WTC11 (cell line): ENCODE data around the gene MDH2. TPM values are rescaled to one million over a fixed set of nuclear protein-coding genes. Genes with fewer than 3 reads are reported as not detected.
"Not testable (repeated sequence)": the region's sequence is repeated elsewhere in the genome, so short reads cannot be mapped to it uniquely, and the experiment has no call there.

Source experiments
- ATAC-seq: fragments of 200-7000 bp; cut with Tn5 transposase; 2 replicates; pipeline ENCODE4 v1.10.0; 2021; ENCODE audit warnings: mild to moderate bottlenecking, moderate library complexity
- CTCF ChIA-PET: fragments of 300-600 bp; sonication (Branson Sonifier 250); formaldehyde crosslinking; loops from one replicate; lab custom pipeline; 2021; ENCODE audit warnings: antibody characterized with exemption; lab: Charles Lee
- POLR2A ChIA-PET: fragments of 350-600 bp; sonication (Branson Sonifier 250); formaldehyde crosslinking; loops from one replicate; lab custom pipeline; 2021; ENCODE audit warnings: antibody characterized with exemption; lab: Charles Lee
- DNase-seq: peaks from one replicate; pipeline ENCODE4 v3.0.0; 2021; ENCODE audit warnings: low spot score
- H3K27ac Mint-ChIP-seq: 2 replicates; pipeline ENCODE4 v1.8.0; 2021; ENCODE audit warnings: mixed read lengths
- H3K27me3 Mint-ChIP-seq: 2 replicates; pipeline ENCODE4 v1.8.0; 2021; ENCODE audit warnings: low read depth, mild to moderate bottlenecking, moderate library complexity, mixed read lengths
- H3K36me3 Mint-ChIP-seq: 2 replicates; pipeline ENCODE4 v1.8.0; 2021; ENCODE audit warnings: mixed read lengths
- H3K4me1 Mint-ChIP-seq: 2 replicates; pipeline ENCODE4 v1.8.0; 2022; ENCODE audit warnings: mixed read lengths
- H3K4me3 Mint-ChIP-seq: 2 replicates; pipeline ENCODE4 v1.8.0; 2021; ENCODE audit warnings: mild to moderate bottlenecking, moderate library complexity, mixed read lengths
- H3K9me3 Mint-ChIP-seq: 2 replicates; pipeline ENCODE4 v1.8.0; 2021; ENCODE audit warnings: mixed read lengths
- ATF1 ChIP-seq: sonication (generic); formaldehyde crosslinking; IDR thresholded peaks from 2 replicates; pipeline ENCODE4 v1.8.1; 2023; ENCODE audit warnings: mild to moderate bottlenecking, moderate library complexity, missing genetic modification reagents
- ETV6 ChIP-seq: sonication (generic); formaldehyde crosslinking; IDR thresholded peaks from 2 replicates; pipeline ENCODE4 v1.8.1; 2022; ENCODE audit warnings: mild to moderate bottlenecking, missing genetic modification reagents
- FOXP1 ChIP-seq: sonication (generic); formaldehyde crosslinking; IDR thresholded peaks from 2 replicates; pipeline ENCODE4 v1.8.0; 2022; ENCODE audit warnings: missing genetic modification reagents, mild to moderate bottlenecking, moderate library complexity, borderline replicate concordance
- GABPB1 ChIP-seq: sonication (generic); formaldehyde crosslinking; IDR thresholded peaks from 2 replicates; pipeline ENCODE4 v1.8.1; 2023; ENCODE audit warnings: mild to moderate bottlenecking, missing genetic modification reagents
- GRHL2 ChIP-seq: fragments of 250-450 bp; sonication (Bioruptor Pico); IDR thresholded peaks from 2 replicates; pipeline ENCODE4 v1.8.0; 2022; ENCODE audit warnings: mild to moderate bottlenecking, moderate library complexity; ENCODE audit not compliant: insufficient replicate concordance, severe bottlenecking
- JAZF1 ChIP-seq: fragments of 250-450 bp; sonication (Bioruptor Pico); IDR thresholded peaks from 2 replicates; pipeline ENCODE4 v1.9.0; 2021; ENCODE audit warnings: moderate library complexity, mild to moderate bottlenecking, inconsistent platforms
- TCF7 ChIP-seq: sonication (generic); formaldehyde crosslinking; IDR thresholded peaks from 2 replicates; pipeline ENCODE4 v1.8.0; 2022; ENCODE audit warnings: mild to moderate bottlenecking, low read depth, missing genetic modification reagents, moderate library complexity
- TP53 ChIP-seq: sonication (generic); formaldehyde crosslinking; IDR thresholded peaks from 2 replicates; pipeline ENCODE4 v1.8.1; 2023; ENCODE audit warnings: mild to moderate bottlenecking, missing genetic modification reagents
- ZNF263 ChIP-seq: sonication (generic); formaldehyde crosslinking; IDR thresholded peaks from 2 replicates; pipeline ENCODE4 v1.8.1; 2022; ENCODE audit warnings: low read depth, mild to moderate bottlenecking, moderate library complexity, missing genetic modification reagents
- total RNA-seq: library from RNA; stranded (reverse); gene quantifications from 3 replicates; pipeline ENCODE4 v1.2.3, GENCODE V29; 2021
- TF ChIP-seq, protein P1 (sequence below): sonication (generic); formaldehyde crosslinking; IDR thresholded peaks from 2 replicates; pipeline ENCODE4 v1.8.1; 2023; ENCODE audit warnings: mild to moderate bottlenecking, missing genetic modification reagents, moderate library complexity
- TF ChIP-seq, protein P2 (sequence below): sonication (generic); formaldehyde crosslinking; IDR thresholded peaks from 2 replicates; pipeline ENCODE4 v1.8.1; 2023; ENCODE audit warnings: mild to moderate bottlenecking, missing genetic modification reagents

The MDH2 gene
- total RNA-seq, 1 experiment from 2014 or later = 333 TPM

DNA sequence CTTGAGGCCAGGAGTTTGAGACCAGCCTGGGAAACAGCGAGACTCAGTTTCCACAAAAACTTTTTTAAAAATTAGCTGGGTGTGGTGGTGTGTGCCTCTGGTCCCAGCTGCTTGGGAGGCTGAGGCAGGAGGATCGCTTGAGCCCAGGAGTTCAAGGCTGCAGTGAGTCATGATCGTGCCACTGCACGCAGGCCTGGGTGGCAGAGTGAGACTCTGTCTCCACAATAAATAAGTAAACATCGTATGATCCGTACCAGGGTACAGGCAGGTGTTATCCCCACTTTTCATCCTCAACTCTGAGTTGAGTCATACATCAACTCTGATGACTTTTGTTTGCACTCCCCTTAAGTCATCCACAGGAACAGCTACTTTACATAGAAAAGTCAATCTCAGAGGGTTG lies 58.2 kb downstream of the MDH2 start:
- H3K4me1 Mint-ChIP-seq, H3K9me3 Mint-ChIP-seq, ATAC-seq, H3K27me3 Mint-ChIP-seq: not testable (repeated sequence)
- TF ChIP-seq GABPB1 (CRISPR knock-in tag) = peak; percentile 61; the same call in 1 of the 2 replicates
- TF ChIP-seq, all 79 proteins: peak for 1; not testable (repeated sequence) for 78
- CTCF ChIA-PET = interaction anchor here (0.6 kb wide), 1 partner anchor 37 kb away, joined by 5 read pairs; no protein-coding TSS in a partner anchor
- H3K36me3 Mint-ChIP-seq, H3K27ac Mint-ChIP-seq, H3K4me3 Mint-ChIP-seq, POLR2A ChIA-PET, DNase-seq: not testable (repeated sequence)

DNA sequence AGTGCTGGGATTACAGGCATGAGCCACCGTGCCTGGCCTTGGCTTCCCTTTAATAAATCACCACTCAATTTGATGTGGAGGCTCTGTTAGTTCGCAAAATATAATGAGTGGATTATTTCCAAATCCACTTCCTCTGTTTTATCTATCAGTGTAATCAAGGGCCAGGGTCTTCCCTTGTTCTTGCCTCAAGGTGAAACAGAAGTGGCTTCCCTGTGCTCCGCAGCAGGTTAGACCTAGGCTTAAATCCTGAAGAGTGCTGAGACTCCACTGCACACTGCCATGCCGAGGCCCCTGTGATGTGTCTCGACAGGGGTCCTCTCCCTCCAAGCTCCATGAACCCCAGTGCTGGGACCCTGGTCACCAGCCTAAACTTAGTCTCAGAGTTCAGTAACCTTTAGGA lies 59.0 kb downstream of the MDH2 start:
- DNase-seq = no peak
- CTCF ChIA-PET = no interaction called here
- Mint-ChIP-seq H3K36me3 (no peaks in the 10 kb centered on the region), H3K27ac (no peak overlapping the region), H3K27me3 (no peaks in the 10 kb centered on the region), H3K4me1 (no peaks in the 10 kb centered on the region; the same call in none of the 2 replicates), H3K9me3 (no peaks in the 10 kb centered on the region), H3K4me3 (no peak overlapping the region)
- no peak for ATAC-seq
- no peak for TF ChIP-seq JAZF1 (CRISPR knock-in tag)
- TF ChIP-seq, protein P1, sequence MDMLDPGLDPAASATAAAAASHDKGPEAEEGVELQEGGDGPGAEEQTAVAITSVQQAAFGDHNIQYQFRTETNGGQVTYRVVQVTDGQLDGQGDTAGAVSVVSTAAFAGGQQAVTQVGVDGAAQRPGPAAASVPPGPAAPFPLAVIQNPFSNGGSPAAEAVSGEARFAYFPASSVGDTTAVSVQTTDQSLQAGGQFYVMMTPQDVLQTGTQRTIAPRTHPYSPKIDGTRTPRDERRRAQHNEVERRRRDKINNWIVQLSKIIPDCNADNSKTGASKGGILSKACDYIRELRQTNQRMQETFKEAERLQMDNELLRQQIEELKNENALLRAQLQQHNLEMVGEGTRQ (CRISPR knock-in tag) = no peak
- no peak for TF ChIP-seq FOXP1 (CRISPR knock-in tag)
- no peak for TF ChIP-seq ETV6 (CRISPR knock-in tag)
- TF ChIP-seq ATF1 (CRISPR knock-in tag) = no peak
- TF ChIP-seq ZNF263 (CRISPR knock-in tag) = no peak
- no peak for TF ChIP-seq TP53 (CRISPR knock-in tag)
- TF ChIP-seq TCF7 (CRISPR knock-in tag) = no peak
- POLR2A ChIA-PET = no interaction called here

DNA sequence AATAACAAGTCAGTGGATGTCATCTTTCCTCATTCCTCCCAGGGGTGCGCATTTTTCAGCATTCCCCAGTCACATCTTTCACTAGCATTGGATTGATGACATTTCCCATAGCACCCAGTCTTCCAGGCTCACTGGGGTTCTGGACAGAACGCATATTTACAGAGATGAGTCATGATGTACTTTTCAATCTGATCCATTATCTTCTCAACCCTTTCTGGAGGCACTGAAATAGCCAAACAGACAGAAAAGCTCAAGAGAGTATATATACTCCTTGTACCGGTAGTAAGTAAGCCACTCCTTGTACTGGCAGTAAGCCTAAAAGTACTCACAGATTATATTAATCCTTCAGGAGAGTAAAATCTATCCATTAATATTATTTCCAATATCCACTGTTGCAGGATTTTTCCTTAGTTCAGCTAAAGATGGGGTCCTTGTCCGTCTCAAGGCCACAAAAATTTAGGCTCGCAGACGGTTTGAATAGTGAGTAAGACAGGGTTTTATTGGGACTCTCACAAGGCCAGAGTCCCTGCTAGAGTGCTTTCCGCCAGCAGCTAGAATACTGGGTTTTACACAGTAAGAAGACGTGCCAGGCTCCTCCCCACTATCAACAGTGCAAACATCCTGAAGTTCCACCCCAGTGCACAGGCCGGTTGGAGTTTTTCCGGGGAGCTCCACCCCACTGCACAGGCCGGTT lies 60.8 kb downstream of the MDH2 start:
- peak overlapping the region; percentile 25; the same call in 1 of the 2 replicates for H3K27ac Mint-ChIP-seq
- no peak overlapping the region for H3K4me3 Mint-ChIP-seq
- POLR2A ChIA-PET = no interaction called here
- H3K27me3 Mint-ChIP-seq = no peaks in the 10 kb centered on the region
- TF ChIP-seq GABPB1 (CRISPR knock-in tag) (peak; percentile 16; the same call in 1 of the 2 replicates), GRHL2 (no peak)
- TF ChIP-seq, protein P2, sequence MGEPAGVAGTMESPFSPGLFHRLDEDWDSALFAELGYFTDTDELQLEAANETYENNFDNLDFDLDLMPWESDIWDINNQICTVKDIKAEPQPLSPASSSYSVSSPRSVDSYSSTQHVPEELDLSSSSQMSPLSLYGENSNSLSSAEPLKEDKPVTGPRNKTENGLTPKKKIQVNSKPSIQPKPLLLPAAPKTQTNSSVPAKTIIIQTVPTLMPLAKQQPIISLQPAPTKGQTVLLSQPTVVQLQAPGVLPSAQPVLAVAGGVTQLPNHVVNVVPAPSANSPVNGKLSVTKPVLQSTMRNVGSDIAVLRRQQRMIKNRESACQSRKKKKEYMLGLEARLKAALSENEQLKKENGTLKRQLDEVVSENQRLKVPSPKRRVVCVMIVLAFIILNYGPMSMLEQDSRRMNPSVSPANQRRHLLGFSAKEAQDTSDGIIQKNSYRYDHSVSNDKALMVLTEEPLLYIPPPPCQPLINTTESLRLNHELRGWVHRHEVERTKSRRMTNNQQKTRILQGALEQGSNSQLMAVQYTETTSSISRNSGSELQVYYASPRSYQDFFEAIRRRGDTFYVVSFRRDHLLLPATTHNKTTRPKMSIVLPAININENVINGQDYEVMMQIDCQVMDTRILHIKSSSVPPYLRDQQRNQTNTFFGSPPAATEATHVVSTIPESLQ = no peak
- no peaks in the 10 kb centered on the region for H3K36me3 Mint-ChIP-seq
- no peaks in the 10 kb centered on the region; the same call in none of the 2 replicates for H3K4me1 Mint-ChIP-seq
- no peak for DNase-seq
- no peaks in the 10 kb centered on the region for H3K9me3 Mint-ChIP-seq
- ATAC-seq = no peak
- CTCF ChIA-PET = no interaction called here

DNA sequence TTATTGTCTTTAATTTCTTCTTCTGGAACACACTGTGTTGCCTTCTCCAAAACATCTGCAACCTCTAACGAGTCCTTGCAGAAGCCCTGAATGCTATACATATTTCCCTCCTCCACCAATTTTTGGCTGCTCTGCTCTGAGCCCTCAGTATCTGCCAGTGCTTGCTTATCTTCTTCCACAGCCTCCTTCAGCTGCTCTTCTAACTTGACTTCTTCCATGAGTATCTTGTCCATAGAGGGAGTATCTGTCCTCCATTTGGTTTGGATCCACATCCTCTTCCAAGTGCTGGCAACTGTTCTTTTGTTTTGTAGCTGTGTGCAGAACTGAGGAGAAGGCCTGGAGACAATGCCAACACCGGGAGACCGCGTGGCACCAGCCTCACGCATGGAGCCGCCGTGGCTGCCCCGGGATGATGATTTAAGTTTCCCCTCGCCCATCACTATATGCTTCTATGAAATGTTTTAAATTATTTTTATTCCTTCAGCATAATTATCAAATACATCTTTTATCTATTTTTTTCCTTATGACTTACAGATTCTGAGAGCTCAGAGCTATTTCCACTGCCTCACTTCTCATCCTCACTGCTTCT lies 65.2 kb downstream of the MDH2 start:
- H3K27me3 Mint-ChIP-seq, ATAC-seq, DNase-seq, H3K9me3 Mint-ChIP-seq, CTCF ChIA-PET, H3K27ac Mint-ChIP-seq, POLR2A ChIA-PET, H3K4me1 Mint-ChIP-seq, H3K4me3 Mint-ChIP-seq, H3K36me3 Mint-ChIP-seq: not testable (repeated sequence)

DNA sequence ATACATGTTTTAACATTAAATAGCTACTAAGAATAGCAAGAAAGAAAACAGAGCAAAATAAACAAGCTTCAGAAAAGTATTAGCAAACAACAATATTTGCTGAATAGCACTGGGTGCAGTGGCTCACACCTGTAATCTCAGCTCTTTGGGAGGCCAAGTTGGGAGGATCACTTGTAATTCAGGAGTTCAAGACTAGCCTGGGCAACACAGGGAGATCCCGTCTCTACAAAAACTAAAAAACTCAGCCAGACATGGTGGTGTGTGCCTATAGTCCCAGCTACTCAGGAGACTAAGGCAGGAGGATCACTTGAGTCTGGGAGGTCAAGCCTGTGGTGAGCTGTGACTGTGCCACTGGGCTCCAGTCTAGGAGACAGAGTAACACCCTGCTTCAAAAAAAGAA lies 66.8 kb downstream of the MDH2 start:
- DNase-seq, ATAC-seq, H3K4me1 Mint-ChIP-seq, H3K27me3 Mint-ChIP-seq, POLR2A ChIA-PET, H3K36me3 Mint-ChIP-seq, H3K9me3 Mint-ChIP-seq, H3K4me3 Mint-ChIP-seq: not testable (repeated sequence)
- CTCF ChIA-PET = interaction anchor here (0.9 kb wide), 1 partner anchor 46 kb away, joined by 3 read pairs; no protein-coding TSS in a partner anchor
- peak overlapping the region; percentile 24; the same call in 1 of the 2 replicates for H3K27ac Mint-ChIP-seq

Other genes starting within 250 kb of the MDH2 start
- gene CCL24, start 234.3 kb upstream of the MDH2 start, total RNA-seq = not detected in 3 replicates
- gene RHBDD2, start 169.1 kb upstream of the MDH2 start, total RNA-seq = 31.4 to 35.5 TPM (median 34.3 TPM) in 3 replicates
- 151 to 178 TPM (median 169 TPM) in 3 replicates for gene POR, start 133.0 kb upstream of the MDH2 start, total RNA-seq
- gene TMEM120A, start 53.5 kb upstream of the MDH2 start, total RNA-seq = 20.1 to 23.0 TPM (median 21.9 TPM) in 3 replicates
- 21.3 to 28.2 TPM (median 27.8 TPM) in 3 replicates for gene STYXL1, start 106 bp upstream of the MDH2 start, total RNA-seq
- gene SRRM3, start 153.8 kb downstream of the MDH2 start, total RNA-seq = 17.7 to 24.6 TPM (median 20.7 TPM) in 3 replicates